Stimulated activated CD4-positive, alpha-beta T cell treated with anti-CD3 and anti-CD28 coated beads, Interleukin-15, amount 100 ng/mL, for 48 hours (primary cell): ENCODE measurements around the gene FBXL20.
"Not testable (repeated sequence)": the region's sequence is repeated elsewhere in the genome, so short reads cannot be mapped to it uniquely, and the experiment has no call there.

ENCODE experiments used
- DNase-seq, 2 donors: peaks; one replicate each; pipeline ENCODE4 v3.0.0-alpha.2; 2020; ENCODE audit warnings: low read depth in 2 of 2

Gene FBXL20

DNA sequence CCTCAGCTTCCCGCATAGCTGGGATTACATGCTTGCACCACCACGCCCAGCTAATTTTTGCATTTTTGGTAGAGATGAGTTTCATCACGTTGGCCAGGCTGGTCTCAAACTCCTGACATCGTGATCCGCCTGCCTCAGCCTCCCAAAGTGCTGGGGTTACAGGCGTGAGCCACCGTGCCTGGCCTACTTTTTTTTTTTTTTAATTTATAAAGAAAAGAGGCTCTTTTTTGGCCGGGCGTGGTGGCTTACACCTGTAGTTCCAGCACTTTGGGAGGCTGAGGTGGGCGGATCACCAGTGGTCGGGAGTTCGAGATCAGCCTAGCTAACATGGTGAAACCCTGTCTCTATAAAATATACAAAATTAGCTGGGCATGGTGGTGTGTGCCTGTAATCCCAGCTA lies 151.3 kb downstream of the FBXL20 start:
- DNase-seq: not testable (repeated sequence)

DNA sequence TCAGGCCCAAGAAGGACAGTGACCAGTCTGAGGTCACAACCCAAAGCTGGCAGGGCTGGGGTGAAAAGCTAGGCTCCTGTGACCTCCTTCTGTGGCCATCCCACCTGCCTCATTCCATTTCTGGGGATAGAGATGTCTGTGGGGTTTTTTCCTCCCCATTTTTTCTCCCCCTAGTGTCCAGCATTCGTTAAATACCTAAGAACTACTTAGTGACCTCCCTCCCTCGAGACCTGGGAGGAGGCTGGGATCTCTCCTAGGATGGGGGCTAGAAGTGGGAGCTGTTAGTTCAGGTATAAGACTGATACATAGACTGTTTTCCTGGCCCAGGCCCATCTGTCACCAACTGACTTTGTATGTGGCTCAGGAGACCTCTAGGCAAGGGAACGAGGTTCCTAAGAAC lies 155.2 kb downstream of the FBXL20 start:
- DNase-seq: no peak

DNA sequence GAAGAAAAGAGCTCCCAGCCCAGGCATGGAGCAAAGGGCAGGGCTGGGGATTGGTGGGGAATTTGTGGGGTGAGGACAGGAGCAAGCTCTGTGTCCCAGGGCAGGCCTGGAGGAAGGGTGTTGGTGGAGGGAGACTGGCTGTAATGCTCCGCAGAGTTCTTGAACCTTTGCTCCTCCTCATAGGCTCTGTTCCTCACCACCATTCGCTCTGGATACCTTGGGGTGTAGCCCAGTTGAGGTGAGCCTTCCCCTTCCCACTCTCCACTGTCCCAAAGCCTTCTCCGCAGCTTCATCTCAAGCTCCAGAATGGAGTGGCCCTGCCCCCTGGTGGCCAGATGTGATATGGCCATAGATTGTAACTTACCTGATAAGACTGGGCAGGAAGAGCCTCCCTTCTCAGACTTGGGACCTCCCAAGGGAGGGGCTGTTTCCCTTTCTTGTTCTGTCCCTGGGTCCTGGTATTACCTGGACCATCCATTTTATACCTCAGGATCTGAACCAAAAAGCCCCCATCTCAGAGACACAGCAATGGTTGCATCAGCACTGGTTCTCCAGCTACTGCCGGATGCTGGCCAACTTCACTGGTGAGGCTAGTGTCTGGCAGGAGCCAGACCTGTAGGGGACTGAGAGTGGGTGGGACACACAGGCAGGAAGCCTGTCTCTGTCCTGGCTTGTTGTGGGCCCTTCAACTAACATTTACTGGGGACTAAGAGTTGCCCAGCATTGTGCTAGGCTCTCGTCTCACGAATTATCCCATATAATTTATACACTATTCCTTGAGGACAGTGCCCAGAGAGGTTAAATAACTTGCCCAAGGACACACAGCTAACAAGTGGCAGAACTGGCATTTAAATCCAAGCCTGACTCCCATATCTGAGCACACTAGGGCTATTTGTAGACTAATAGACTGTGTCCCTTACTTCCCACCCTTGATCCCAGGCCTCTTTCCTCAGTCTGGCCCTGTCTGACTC lies 156.5 kb downstream of the FBXL20 start:
- peak; percentile 72 to 83 for DNase-seq

DNA sequence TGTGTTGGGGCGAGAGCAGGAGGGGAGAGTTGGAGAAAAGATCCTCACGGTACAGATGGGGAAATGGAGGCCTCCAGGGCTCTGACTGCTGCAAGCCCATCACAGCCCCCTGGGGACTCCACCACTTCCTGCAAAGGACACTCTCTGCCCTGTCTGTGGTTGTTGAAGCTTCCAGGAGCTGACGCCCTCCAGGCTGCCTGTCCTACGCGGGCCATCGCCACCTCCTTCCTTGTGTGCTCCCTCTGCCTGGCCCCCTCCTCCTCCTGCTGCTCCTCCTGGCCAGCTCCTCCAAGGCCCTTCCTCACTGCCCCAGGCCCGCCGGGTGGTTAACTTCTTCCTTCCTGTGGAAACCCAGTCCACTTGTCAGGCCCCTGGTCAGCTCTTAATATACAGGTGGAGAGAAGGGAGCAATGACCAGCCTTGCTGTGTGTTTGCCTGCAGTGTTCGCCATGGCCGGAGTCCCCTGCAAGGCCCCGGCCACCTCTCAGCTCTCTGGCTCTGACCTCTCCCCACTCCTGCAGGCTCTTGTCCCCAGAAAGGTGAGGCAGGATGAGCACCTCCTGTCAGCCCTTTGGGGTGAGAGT lies 157.3 kb downstream of the FBXL20 start:
- DNase-seq: no peak

DNA sequence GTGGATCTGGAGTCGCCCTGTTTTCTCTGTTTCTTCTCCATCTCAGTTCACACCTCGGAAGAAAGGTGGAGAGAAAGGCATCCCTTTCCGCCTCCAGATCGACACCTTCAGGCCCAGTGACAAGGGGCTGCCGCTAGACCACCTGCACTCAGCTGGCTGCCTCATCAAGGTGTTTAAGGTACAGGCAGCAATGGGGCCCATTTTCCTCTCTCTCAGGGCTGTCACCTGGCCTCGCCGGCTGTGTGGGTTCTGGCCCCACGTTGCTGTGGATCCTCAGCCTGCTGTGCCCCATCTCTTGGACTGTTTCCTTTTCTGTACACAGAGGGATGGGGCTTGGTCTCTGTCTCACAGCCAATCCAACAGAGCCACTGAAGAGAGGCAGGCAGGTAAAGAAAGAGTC lies 158.3 kb downstream of the FBXL20 start:
- no peak for DNase-seq

DNA sequence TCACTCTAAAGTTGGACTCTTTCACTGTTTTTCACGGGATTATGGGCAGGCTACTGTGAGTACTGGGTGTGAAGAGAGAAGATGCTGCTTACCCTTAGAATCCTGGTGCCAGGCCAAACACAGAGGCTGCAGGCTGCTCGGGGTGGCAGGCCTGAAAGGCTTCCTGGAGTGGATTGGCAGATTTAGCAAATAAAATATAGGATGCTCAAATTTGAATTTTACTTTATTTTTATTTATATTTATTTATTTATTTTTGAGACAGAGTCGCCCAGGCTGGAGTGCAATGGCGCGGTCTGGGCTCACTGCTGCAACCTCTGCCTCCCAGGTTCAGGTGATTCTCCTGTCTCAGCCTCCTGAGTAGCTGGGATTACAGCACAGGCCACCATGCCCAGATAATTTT lies 160.8 kb downstream of the FBXL20 start:
- no peak for DNase-seq

DNA sequence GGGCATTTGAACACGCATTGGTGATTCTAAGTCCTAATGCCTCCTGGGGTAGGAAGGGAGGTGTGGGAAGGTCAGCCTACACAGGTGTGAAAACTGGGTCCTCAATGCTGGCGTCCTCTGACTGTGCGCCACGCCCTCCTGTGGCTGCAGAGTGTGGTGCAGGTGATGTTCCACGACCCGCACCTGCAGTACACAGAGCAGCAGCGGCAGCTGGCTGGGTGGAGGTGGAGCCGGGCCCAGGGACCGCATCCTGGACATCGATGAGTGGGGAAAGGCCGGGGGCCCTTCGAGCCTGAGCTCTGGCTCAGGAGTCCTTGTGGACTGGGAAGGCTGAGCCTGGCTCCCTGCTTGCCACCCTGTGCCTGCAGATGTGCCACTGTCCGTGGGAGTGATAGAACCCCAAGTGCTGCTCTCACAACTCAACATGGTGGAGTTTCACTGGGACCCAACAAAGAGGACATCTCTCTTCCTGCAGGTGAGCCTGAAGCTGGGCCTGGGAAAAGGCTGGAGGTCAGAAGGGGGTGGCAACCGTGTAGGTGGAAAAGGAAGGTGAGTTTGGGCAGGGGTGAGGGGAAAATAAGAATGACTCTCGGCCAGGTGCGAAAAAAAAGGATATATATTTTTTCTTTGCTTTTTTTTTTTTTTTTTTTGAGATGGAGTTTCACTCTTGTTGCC lies 161.6 kb downstream of the FBXL20 start:
- peak; percentile 53 to 61 for DNase-seq

DNA sequence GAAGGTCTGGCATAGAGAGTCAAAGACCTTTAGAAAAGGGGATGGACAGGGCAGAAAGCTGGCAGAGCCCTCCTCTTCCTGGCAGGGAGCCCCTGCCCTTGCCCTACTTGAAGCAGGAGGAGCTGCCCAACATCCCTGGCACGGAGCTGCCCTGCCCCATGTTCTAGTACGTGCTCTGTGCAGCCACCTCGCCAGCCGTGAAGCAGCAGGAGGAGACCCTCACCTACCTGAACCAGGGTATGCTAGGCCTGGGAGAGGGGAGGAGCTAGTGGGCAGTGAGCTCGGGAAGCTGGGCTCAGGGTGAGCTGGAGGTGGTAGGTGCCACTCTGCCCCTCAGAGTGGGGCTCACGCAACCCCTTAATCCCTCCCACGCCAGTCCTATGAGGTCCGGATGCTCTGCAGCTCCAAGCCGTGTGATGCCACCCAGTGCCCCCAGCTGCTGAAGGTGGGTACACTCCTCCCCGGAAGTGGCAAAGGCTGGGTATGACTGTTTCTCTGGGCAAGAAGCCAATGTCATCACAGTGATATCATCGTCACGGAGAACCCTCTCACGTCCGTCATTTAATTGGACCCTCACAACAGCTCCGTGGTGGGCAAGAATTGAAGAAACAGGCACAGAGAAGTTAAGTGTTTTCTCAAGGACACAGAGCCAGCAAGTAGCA lies 163.0 kb downstream of the FBXL20 start:
- DNase-seq: peak; percentile 48 to 49

DNA sequence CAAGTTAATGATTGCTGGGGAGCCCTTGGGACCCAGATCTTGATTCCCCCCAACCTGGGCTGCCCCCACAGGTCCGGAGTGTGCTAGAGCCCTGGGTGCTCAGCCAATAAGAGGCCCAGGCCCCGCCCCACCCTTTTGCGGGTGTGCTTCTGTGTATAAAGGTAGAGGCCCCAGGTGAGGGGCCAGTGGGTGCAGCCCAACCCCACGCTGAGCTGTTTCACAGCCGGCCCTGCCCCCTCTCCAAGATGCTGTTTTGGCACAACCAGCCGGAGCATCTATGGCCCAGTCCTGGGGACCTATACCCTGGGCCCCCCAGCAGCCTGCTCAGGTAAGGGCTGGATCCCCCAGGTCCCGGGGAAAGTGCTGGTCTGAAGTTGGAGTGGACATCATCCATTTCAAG lies 163.8 kb downstream of the FBXL20 start:
- DNase-seq: no peak

DNA sequence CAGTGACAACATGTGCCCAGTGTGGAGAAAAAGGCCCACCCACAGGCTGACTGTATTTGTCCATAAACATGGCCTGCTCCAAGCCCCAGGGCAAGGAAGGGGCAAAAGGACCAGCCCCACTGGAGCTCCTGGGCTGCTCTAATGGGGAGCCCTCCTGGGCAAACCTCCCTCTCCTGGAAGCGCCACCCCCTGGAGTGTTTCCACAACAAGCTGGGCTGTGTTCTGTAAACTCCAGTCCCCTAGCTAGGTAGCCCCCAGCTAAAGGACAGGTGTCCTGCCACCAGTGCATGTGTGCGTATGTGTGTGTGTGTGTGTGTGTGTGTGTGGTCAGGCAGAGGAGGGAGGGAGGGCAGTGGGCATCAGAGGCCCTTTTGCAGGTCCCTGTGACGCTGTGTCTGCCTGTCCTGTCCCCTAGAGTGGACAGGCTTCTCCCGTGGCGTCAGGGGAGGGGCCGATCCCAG lies 164.4 kb downstream of the FBXL20 start:
- no peak for DNase-seq

DNA sequence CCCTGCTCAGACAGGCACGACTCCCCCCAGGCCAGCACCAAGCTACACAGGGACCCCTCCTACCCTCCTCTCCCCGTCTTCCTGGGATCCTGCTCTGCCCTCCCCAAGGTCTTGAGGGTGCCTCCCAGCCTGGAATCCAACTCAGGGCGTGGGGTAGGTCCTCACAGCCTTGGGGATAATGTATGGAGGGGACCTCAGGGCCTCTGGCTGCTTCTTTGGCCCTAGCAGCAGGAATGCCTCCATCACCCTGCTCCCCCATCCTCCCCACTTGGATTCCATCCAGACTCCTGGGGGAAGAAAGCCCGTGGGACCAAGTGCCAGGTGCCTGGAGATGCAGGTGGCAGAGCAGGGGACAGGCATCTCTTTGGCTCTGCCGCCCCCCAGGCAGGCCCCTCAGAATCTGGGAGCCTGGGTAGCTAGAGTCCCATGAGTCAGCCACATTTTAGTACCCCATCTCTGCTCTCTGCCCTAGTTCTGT lies 164.9 kb downstream of the FBXL20 start:
- no peak for DNase-seq

DNA sequence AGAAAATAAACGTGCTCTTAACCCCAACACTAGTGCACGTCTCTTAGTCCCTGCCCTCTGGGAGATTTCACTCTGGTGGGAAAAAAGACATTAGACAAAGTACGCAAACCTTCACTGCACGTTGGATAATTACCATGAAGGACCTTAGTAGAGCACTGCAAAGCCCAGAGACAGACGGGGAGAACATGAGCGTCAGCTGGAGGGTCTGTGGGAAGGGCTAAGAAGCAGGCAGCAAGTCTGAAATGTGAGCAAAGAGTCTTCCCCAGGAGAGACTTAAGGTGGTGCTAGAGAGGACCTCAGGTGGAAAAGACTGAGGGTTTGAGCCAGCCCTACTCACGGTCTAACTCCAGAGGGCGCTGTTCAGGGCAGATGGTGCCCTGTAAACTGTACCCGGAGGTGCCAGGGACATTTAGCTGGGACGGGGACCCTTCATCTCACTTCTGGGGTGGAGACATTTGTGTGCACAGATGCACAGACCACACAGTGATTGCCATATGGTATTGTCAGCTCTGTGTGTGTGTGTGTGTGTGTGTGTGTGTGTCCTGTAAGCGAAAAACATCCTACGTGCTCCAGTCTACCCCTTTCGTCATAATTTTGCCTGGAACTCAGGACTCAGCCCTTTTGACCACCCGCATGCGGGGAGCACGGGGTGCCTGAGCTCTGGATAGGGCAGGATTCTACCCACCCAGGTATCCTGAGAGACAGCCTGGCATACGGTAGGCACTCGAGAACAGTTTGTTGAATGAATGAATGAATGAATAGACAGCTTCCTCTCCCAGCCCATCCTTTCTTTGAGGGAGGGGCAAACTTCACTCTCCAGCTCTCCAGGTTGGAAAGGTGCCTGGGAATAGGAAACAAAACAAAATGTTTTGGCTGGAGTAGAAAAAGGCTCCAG lies 165.6 kb downstream of the FBXL20 start:
- DNase-seq: peak; percentile 36 to 48

DNA sequence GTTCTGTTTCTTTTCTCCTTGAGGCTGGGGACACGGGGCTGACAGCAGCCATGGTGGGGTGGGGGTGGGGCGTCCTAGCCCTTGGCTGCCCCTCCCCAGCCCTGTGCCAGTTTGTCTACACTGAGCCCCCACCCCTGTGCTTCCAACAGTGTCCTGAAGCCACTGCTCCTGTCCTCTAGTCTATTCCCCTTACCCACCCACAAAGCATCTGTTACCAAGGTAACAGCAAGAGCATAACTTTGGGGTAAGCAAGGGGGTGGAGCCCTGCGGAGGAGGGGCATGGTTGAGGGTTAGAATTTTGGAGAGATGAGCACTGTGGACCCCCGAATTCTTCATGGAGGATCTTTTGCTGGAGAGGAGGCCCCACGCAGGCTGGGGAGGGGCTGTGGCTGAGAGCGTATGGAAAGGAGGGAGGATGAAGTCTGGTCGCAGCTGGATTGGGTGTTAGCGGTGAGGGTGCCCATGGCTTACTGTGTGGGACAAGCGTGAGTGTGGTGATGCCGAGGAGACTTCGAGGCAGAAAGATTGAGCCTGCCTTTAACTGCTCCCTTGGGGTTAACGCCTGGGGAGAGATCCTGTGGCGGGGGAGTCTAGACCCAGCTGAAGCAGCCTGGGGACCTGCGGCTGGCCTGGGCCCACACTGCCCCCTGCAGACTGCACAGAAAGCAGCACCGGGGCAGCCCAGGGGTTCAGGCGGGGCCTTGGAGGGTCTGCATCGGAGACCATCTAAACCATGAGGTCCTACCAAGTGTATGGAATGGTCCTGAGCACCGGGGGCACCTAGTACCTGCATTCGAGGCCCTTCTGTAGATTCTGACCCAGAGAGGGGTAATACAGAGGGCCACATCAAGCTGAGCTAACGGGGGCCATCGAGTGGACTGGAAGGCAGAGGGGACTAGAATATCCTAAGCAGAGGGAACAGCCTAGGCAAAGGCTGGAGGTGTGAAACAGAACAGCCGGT lies 169.6 kb downstream of the FBXL20 start:
- no peak for DNase-seq

DNA sequence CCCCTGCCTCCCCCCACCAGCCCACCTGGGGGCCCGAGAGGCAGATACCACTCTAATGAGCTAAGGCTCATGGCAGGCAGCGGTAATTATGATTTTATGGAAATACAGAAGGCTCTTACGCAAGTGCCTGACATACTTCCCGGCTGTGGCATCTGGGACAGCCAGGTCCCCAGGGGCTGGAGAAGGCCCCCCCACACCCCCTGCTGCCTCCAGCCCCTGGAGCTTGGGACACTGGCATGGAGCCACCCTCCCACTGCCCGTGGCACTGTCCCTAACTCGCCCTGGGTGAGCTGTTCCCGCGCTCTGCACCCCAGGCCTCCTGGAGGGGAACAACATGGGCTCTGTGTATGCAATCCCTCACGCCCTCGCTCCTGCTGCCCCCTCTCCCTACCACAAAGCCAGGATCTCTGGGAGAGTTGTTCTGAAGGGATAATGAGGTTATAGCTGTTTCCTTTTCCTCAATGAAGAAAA lies 170.3 kb downstream of the FBXL20 start:
- no peak for DNase-seq

DNA sequence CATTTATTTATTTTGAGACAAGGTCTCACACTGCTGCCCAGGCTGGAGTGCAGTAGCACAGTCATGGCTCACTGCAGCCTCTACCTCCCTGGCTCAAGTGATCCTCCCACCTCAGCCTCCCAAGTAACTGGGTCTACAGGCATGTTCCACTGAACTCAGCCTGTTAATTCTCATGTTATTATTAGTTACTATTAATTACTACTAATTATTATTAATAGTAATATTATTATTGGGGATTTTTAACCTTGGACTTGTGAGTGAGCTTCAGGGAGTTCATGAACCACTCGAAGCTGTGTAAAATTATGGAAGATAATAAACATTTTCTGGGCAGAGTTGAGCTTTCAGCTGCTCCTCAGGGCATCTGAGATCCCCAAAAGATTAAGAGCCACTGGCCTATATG lies 171.1 kb downstream of the FBXL20 start:
- DNase-seq: no peak

DNA sequence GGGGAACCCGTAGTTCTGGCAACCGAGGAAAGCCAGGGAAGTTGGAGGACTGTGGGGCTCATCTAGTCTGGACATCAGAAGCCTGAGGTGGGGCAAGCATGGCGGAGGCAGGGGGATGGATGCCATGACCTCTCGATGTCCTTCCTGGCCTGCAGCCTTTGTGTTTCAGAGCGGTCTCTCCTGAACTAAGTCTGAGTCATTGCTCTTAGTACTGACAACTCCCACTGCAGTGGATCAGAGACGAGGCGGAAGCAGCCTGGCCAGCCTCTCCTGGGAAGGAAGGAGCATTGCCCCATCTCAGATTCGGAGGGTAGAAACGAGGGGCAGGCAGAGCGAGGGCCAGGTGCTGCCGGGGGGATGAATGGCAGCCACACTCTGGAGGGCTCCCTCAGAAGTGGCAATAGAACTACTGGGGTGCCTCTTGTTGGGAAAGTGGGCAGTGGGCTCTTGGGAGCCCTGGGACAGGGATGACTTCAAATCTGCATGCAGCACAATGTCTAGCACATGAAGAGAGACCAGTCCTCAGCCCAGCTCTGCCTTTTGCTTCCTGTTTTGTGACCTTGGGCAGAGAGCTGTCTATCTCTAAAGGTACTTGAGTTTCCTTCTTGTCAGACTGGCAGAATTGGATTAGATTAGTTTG lies 172.0 kb downstream of the FBXL20 start:
- no peak for DNase-seq

DNA sequence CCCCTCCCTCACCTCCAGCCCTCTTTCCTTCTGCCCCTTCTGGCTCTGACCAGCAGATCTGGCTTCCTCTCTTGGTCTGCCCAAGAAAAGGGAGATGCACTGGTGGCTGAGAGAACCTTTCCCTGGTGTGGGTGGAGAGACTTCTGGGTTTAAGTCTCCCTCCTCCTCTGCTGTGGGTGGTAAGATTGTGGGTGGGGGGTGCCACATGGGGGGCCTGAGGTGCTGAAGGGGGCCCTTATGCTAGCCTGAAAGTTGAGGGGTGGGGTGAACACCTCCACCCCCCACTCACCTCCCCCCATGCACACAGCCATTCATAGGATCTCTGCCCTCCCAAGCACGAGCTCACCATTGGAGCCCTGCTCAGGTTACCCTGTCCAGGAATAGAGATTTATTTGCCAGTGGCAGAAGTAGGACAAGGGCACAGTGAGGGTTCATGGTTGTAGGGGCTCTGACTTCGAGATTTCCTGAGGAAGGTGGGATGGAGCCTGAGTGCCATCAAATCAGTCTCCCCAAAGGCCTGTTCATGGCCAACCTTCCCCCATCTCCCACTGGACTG lies 174.0 kb downstream of the FBXL20 start:
- DNase-seq: no peak

DNA sequence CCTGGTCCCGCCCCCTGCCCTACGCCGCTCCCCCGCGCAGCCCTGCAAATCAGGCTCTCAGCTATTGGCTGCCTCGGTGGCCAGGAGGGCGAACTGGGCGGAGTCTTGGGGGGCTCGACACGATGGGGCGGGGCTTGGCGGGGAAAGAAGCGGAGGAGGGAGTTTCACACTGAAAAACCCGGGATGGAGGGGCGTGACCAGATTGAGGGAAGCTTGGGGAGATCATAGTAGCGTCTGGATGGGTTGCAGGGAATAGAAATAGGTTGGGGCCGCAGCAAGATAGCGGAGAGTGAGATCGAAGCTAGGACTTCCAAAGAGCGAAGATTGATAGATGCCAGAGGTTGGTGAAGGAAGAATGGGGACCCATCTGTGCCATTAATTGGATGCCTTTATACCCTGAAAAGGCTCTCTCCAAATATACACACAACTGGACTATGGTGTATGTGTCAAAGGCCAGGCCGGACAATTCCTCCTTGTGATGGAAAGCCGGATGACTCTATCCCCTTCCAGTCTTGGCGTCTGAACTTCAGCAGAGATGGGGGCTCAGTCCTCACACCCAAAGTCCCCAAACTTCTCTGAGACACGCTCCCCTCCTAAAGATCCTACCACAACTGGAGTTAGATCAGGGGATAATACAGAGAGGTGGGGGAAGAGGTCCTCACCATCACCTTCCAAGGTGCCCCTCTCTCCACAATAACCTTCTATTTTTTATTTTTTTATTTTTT lies 175.3 kb downstream of the FBXL20 start:
- DNase-seq: no peak
